ENCODE data around the gene SMARCD1. TPM values are rescaled to one million over a fixed set of nuclear protein-coding genes. Genes with fewer than 3 reads are reported as not detected.
A peak's percentile ranks its signal among the peaks of the same experiment; 100 is the strongest.

Gene SMARCD1
- total RNA-seq, 1 experiment from 2014 or later, result 152 TPM

DNA sequence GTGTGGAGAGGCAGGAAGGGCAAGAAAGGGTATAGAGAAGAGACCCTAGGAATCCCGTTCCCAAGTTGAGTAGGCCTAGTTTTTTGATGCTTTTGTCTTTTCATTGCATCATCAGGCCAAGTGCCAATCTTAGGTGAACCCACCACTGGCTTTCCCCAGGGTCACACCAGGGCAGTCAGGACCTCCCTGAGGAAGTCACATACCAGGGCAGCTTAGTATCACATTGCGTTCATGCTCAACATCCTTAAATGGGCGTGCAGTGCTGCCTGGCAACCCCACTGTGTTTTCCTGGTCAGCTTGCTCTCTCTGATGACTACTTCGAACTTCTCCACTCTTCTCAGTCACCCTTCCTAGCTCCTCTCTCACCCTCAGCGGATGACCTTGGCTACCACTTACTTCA, 18.7 kb upstream of the SMARCD1 start:
- WGBS (ENCODE audit: extremely low coverage, insufficient read length, low lambda C conversion rate), result no CpG with 5 or more reads among the region's 5 CpGs

More for the DNA sequence above, 18.7 kb upstream of the SMARCD1 start:
- Histone ChIP-seq H2BK5ac (ENCODE audit: insufficient read length, low read length) (no peak overlapping the region), H3K9ac (ENCODE audit: extremely low read depth, insufficient read length, low read length) (no peak overlapping the region), H3K23ac (ENCODE audit: insufficient read length, low read depth, low read length) (no peak overlapping the region), H3K27ac (ENCODE audit: insufficient read length, low read depth, low read length) (no peak overlapping the region), H3K56ac (ENCODE audit: insufficient read length, low read depth, low read length) (no peak overlapping the region), H3K79me1 (ENCODE audit: insufficient read depth, low read depth, low read length, poor library complexity, severe bottlenecking) (no peaks in the 10 kb centered on the region), H2BK120ac (ENCODE audit: low read depth, low read length, poor library complexity, severe bottlenecking) (no peak overlapping the region), H2BK20ac (ENCODE audit: low read depth, low read length, poor library complexity, severe bottlenecking) (no peak overlapping the region), H2BK15ac (ENCODE audit: low read depth, low read length) (no peak overlapping the region), H3K23me2 (ENCODE audit: insufficient read length, low read depth, low read length, poor library complexity, severe bottlenecking) (no peaks in the 10 kb centered on the region), H2AFZ (ENCODE audit: low read length) (no peak overlapping the region), H4K5ac (ENCODE audit: insufficient read length, low read depth, low read length) (no peak overlapping the region), H2AK5ac (ENCODE audit: insufficient read length, low read length) (no peak overlapping the region), H4K8ac (replicated peaks; ENCODE audit: insufficient read length, low read depth, low read length) (no peak overlapping the region), H3K27me3 (ENCODE audit: insufficient read depth, low read length) (no peaks in the 10 kb centered on the region), H3K4me1 (ENCODE audit: insufficient read depth, low read length) (no peaks in the 10 kb centered on the region; the same call in 1 of the 2 replicates), H2BK12ac (ENCODE audit: insufficient read length, low read depth, low read length) (no peak overlapping the region), H3T11ph (ENCODE audit: low read length) (no peak overlapping the region), H3K4ac (ENCODE audit: low read depth, low read length) (no peak overlapping the region), H3K18ac (ENCODE audit: insufficient read length, low read depth, low read length) (peak overlapping the region; percentile 21), H3K9me3 (ENCODE audit: control insufficient read depth, low read depth, low read length) (no peaks in the 10 kb centered on the region), H4K91ac (ENCODE audit: insufficient read length, low read depth, low read length) (no peak overlapping the region), H3K14ac (ENCODE audit: insufficient read depth, low read length) (no peak overlapping the region; the same call in 1 of the 2 replicates), H3K4me2 (ENCODE audit: insufficient read depth, insufficient read length, low read length) (no peak overlapping the region), H3K79me2 (ENCODE audit: insufficient read depth, low read length) (no peaks in the 10 kb centered on the region), H4K20me1 (ENCODE audit: control insufficient read depth, insufficient read depth, insufficient read length) (no peaks in the 10 kb centered on the region)
- Mint-ChIP-seq H3K9me3 (no peaks in the 10 kb centered on the region), H3K4me1 (peaks cover 7 to 14% of the 10 kb centered on the region in 2 experiments), H3K4me3 (no peak overlapping the region), H3K27me3 (ENCODE audit: low read depth) (peaks cover 30% of the 10 kb centered on the region), H3K36me3 (ENCODE audit: insufficient read depth in 1 of 3, low read depth in 3 of 3) (no peaks in the 10 kb centered on the region), H3K27ac (no peak overlapping the region)
- TF ChIP-seq, protein P1, sequence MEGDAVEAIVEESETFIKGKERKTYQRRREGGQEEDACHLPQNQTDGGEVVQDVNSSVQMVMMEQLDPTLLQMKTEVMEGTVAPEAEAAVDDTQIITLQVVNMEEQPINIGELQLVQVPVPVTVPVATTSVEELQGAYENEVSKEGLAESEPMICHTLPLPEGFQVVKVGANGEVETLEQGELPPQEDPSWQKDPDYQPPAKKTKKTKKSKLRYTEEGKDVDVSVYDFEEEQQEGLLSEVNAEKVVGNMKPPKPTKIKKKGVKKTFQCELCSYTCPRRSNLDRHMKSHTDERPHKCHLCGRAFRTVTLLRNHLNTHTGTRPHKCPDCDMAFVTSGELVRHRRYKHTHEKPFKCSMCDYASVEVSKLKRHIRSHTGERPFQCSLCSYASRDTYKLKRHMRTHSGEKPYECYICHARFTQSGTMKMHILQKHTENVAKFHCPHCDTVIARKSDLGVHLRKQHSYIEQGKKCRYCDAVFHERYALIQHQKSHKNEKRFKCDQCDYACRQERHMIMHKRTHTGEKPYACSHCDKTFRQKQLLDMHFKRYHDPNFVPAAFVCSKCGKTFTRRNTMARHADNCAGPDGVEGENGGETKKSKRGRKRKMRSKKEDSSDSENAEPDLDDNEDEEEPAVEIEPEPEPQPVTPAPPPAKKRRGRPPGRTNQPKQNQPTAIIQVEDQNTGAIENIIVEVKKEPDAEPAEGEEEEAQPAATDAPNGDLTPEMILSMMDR (conservative IDR thresholded peaks at IDR 0.05), result no peak
- peak; percentile 79 for DNase-seq

Measured in H9 (cell line).